ENCODE results near the gene AMOTL1. TPM values are rescaled to one million over a fixed set of nuclear protein-coding genes. Genes with fewer than 3 reads are reported as not detected.

AMOTL1 gene
- total RNA-seq, 2 donors from 2014 or later = 45.0 to 60.0 TPM

GRCh38 chr11:94924612-94925011 lies 156.5 kb downstream of the AMOTL1 start:
- Histone ChIP-seq H3K27me3 (ENCODE audit: control insufficient read depth, insufficient read depth, low read length, poor library complexity, severe bottlenecking) (no peaks in the 10 kb centered on the region), H3K9ac (ENCODE audit: extremely low read depth, low read length, poor library complexity, severe bottlenecking) (no peak overlapping the region), H3K36me3 (ENCODE audit: control insufficient read depth, insufficient read depth, low read length) (no peaks in the 10 kb centered on the region), H3K27ac (ENCODE audit: low read depth, low read length) (no peak overlapping the region), H3K4me1 (ENCODE audit: control insufficient read depth, insufficient read depth, low read length) (no peaks in the 10 kb centered on the region), H3K9me3 (ENCODE audit: control insufficient read depth, low read length) (no peaks in the 10 kb centered on the region), H3K4me3 (ENCODE audit: low read length) (peak overlapping the region; percentile 24)
- TF ChIP-seq, protein P1, sequence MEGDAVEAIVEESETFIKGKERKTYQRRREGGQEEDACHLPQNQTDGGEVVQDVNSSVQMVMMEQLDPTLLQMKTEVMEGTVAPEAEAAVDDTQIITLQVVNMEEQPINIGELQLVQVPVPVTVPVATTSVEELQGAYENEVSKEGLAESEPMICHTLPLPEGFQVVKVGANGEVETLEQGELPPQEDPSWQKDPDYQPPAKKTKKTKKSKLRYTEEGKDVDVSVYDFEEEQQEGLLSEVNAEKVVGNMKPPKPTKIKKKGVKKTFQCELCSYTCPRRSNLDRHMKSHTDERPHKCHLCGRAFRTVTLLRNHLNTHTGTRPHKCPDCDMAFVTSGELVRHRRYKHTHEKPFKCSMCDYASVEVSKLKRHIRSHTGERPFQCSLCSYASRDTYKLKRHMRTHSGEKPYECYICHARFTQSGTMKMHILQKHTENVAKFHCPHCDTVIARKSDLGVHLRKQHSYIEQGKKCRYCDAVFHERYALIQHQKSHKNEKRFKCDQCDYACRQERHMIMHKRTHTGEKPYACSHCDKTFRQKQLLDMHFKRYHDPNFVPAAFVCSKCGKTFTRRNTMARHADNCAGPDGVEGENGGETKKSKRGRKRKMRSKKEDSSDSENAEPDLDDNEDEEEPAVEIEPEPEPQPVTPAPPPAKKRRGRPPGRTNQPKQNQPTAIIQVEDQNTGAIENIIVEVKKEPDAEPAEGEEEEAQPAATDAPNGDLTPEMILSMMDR (conservative IDR thresholded peaks at IDR 0.05) = no peak
- H3K9me3 Mint-ChIP-seq = no peaks in the 10 kb centered on the region
- no peaks in the 10 kb centered on the region for H3K36me3 Mint-ChIP-seq (ENCODE audit: low read depth)
- peaks cover 7% of the 10 kb centered on the region for H3K27me3 Mint-ChIP-seq (ENCODE audit: insufficient read depth)
- H3K27ac Mint-ChIP-seq = no peak overlapping the region
- 93 to 97% methylated on average over 3 to 5 of the region's 5 CpGs for WGBS, 2 experiments (ENCODE audit: insufficient coverage in 1 of 2, insufficient read length in 1 of 2)
- H3K4me1 Mint-ChIP-seq = peaks cover 32% of the 10 kb centered on the region
- DNase-seq = no peak
- no peak overlapping the region for H3K4me3 Mint-ChIP-seq

DNA sequence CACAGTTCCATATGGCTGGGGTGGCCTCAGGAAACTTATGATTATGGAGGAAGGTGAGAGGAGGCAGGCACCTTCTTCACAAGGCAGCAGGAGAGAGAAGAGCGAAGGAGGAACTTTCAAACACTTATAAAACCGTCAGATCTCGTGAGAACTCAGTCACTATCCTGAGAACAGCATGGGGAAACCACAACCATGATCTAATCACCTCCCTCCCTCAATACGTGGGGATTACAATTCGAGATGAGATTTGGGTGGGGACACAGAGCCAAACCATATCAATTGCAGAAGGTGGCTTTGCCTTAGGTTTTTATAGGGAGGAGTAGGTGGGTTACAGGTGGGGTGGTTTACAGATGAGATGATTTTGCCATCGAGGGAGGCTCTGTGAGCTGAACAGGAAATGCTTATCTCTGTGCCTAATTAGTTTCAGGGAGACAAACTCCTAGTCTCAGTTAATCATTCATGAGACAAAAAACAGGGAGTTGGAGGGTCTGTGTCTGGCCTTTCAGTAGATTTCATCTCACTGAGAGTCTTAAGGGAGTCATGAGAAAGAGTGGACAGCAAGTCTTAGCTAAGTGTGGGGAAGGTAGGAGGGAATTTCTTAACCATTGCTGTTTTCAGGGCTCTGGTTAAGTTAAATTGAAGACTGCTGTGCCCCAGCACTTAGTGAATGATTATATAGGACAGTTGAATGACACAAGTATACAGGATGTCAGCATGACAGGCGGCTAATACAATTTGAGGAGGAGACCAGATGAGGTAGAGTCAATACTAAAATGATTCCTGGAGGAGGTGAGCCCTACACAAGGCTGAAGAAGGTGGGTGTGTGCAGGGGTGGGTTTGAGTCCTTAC lies 157.5 kb downstream of the AMOTL1 start:
- DNase-seq = no peak
- peak overlapping the region; percentile 22 for H3K27ac Mint-ChIP-seq
- Histone ChIP-seq H3K4me1 (ENCODE audit: control insufficient read depth, insufficient read depth, low read length) (no peaks in the 10 kb centered on the region), H3K27ac (ENCODE audit: low read depth, low read length) (peak overlapping the region; percentile 4), H3K9me3 (ENCODE audit: control insufficient read depth, low read length) (no peaks in the 10 kb centered on the region), H3K36me3 (ENCODE audit: control insufficient read depth, insufficient read depth, low read length) (no peaks in the 10 kb centered on the region), H3K27me3 (ENCODE audit: control insufficient read depth, insufficient read depth, low read length, poor library complexity, severe bottlenecking) (no peaks in the 10 kb centered on the region), H3K9ac (ENCODE audit: extremely low read depth, low read length, poor library complexity, severe bottlenecking) (no peak overlapping the region), H3K4me3 (ENCODE audit: low read length) (no peak overlapping the region)
- H3K4me3 Mint-ChIP-seq = peak overlapping the region; percentile 3
- peaks cover 32% of the 10 kb centered on the region for H3K4me1 Mint-ChIP-seq
- peaks cover 10% of the 10 kb centered on the region for H3K27me3 Mint-ChIP-seq (ENCODE audit: insufficient read depth)
- 80 to 85% methylated on average over 2 to 7 of the region's 7 CpGs for WGBS, 2 experiments (ENCODE audit: insufficient coverage in 1 of 2, insufficient read length in 1 of 2)
- no peaks in the 10 kb centered on the region for H3K36me3 Mint-ChIP-seq (ENCODE audit: low read depth)
- TF ChIP-seq, protein P1 (conservative IDR thresholded peaks at IDR 0.05) = no peak
- H3K9me3 Mint-ChIP-seq = no peaks in the 10 kb centered on the region

- Mint-ChIP-seq H3K27me3 (ENCODE audit: insufficient read depth) (peaks cover 7% of the 10 kb centered on the region), H3K36me3 (ENCODE audit: low read depth) (no peaks in the 10 kb centered on the region), H3K4me1 (peaks cover 32% of the 10 kb centered on the region), H3K9me3 (no peaks in the 10 kb centered on the region), H3K4me3 (no peak overlapping the region), H3K27ac (peak overlapping the region; percentile 22)
- Histone ChIP-seq H3K36me3 (ENCODE audit: control insufficient read depth, insufficient read depth, low read length) (no peaks in the 10 kb centered on the region), H3K27ac (ENCODE audit: low read depth, low read length) (peak overlapping the region; percentile 4), H3K27me3 (ENCODE audit: control insufficient read depth, insufficient read depth, low read length, poor library complexity, severe bottlenecking) (no peaks in the 10 kb centered on the region), H3K4me3 (ENCODE audit: low read length) (no peak overlapping the region), H3K9ac (ENCODE audit: extremely low read depth, low read length, poor library complexity, severe bottlenecking) (no peak overlapping the region), H3K4me1 (ENCODE audit: control insufficient read depth, insufficient read depth, low read length) (no peaks in the 10 kb centered on the region), H3K9me3 (ENCODE audit: control insufficient read depth, low read length) (no peaks in the 10 kb centered on the region)
- DNase-seq = no peak
- TF ChIP-seq, protein P1 (conservative IDR thresholded peaks at IDR 0.05) = no peak
These were observed 158.1 kb downstream of the AMOTL1 start for GRCh38 chr11:94926271-94926625.

Other genes with a start within 250 kb of the AMOTL1 start
- 1 to 10 TPM; 2.8 to 5.4 TPM for gene FUT4, start 224.4 kb upstream of the AMOTL1 start, total RNA-seq
- gene PIWIL4, start 201.0 kb upstream of the AMOTL1 start, total RNA-seq = under 1 TPM; 0.24 to 0.82 TPM
- gene CWC15, start 205.2 kb downstream of the AMOTL1 start, total RNA-seq = 10 to 100 TPM; 73.9 to 81.4 TPM
- gene KDM4D, start 205.4 kb downstream of the AMOTL1 start, total RNA-seq = 1 to 10 TPM; 1.7 to 3.1 TPM